DND-41 (cell line): ENCODE data around the gene MACROD2.

Experiments
- EZH2 ChIP-seq: IDR thresholded peaks from 3 replicates; pipeline ENCODE4 v1.6.1; 2012; ENCODE audit warnings: borderline replicate concordance, low read depth, mild to moderate bottlenecking, moderate library complexity, low read length, inconsistent platforms; ENCODE audit not compliant: severe bottlenecking
- TF ChIP-seq, protein P1 (sequence below): IDR thresholded peaks from 2 replicates; pipeline ENCODE4 v1.5.1; 2012; ENCODE audit warnings: borderline replicate concordance, low read length, moderate library complexity, mild to moderate bottlenecking; ENCODE audit not compliant: poor library complexity, severe bottlenecking; ENCODE audit errors: extremely low read depth

DNA sequence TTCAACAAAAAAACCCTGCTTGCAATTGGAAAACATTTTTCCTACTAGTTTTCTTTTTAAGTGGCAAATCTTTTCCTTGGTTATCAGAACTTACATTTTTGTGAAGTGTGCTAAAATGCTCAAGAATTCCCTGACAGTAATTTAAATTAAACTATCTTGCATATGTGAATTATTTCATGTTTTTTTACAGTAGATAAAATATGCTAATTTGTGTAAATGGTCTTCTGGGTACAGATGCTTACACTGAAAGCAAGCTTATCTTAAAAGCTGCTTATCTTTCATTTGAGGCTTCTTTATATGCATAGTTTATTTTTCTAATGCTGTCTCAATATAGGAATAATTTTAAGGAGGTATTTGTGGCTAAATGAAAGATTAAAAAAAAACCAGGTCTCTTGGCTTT lies 745.1 kb downstream of the MACROD2 start:
- TF ChIP-seq, protein P1, sequence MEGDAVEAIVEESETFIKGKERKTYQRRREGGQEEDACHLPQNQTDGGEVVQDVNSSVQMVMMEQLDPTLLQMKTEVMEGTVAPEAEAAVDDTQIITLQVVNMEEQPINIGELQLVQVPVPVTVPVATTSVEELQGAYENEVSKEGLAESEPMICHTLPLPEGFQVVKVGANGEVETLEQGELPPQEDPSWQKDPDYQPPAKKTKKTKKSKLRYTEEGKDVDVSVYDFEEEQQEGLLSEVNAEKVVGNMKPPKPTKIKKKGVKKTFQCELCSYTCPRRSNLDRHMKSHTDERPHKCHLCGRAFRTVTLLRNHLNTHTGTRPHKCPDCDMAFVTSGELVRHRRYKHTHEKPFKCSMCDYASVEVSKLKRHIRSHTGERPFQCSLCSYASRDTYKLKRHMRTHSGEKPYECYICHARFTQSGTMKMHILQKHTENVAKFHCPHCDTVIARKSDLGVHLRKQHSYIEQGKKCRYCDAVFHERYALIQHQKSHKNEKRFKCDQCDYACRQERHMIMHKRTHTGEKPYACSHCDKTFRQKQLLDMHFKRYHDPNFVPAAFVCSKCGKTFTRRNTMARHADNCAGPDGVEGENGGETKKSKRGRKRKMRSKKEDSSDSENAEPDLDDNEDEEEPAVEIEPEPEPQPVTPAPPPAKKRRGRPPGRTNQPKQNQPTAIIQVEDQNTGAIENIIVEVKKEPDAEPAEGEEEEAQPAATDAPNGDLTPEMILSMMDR, result no peak
- no peak for TF ChIP-seq EZH2
